NB4 (cell line): ENCODE measurements around the gene PPP1R3A.

Experiments
- DNase-seq: peaks from one replicate; pipeline ENCODE4 v3.0.0; 2010; ENCODE audit warnings: low read depth
- H3K4me3 ChIP-seq: one replicate; pipeline ENCODE4 v1.5.1; 2011; ENCODE audit warnings: mild to moderate bottlenecking, low read depth, low read length, moderate library complexity
- CTCF ChIP-seq: IDR thresholded peaks from one replicate; pipeline ENCODE4 v1.5.1; 2012; ENCODE audit warnings: low read depth, low read length
- MAX ChIP-seq: IDR thresholded peaks from 2 replicates; pipeline ENCODE4 v1.6.1; 2011; ENCODE audit warnings: low read depth, low read length
- MYC ChIP-seq: IDR thresholded peaks from 2 replicates; pipeline ENCODE4 v1.6.1; 2011; ENCODE audit warnings: low read depth, low read length
- POLR2A ChIP-seq: IDR thresholded peaks from 2 replicates; pipeline ENCODE4 v1.6.1; 2011; ENCODE audit warnings: mild to moderate bottlenecking; ENCODE audit not compliant: insufficient read length; ENCODE audit errors: extremely low read depth

Gene PPP1R3A

GRCh38 chr7:113918946-113919345 lies at the start of gene PPP1R3A:
PPP1R3A (minus strand) TSS chr7:113919009; CDS start chr7:113918996, 13 bp downstream.
- no peak within 1 kb of the TSS for H3K4me3 ChIP-seq
- no peak for TF ChIP-seq POLR2A
- TF ChIP-seq MAX = no peak
- no peak for TF ChIP-seq MYC
- no peak for TF ChIP-seq CTCF
- DNase-seq = peak; percentile 8

GRCh38 chr7:113963356-113963755 lies 44.5 kb upstream of the PPP1R3A start:
- TF ChIP-seq CTCF (no peak), POLR2A (no peak)
- DNase-seq = no peak
- no peak overlapping the region for H3K4me3 ChIP-seq

DNA sequence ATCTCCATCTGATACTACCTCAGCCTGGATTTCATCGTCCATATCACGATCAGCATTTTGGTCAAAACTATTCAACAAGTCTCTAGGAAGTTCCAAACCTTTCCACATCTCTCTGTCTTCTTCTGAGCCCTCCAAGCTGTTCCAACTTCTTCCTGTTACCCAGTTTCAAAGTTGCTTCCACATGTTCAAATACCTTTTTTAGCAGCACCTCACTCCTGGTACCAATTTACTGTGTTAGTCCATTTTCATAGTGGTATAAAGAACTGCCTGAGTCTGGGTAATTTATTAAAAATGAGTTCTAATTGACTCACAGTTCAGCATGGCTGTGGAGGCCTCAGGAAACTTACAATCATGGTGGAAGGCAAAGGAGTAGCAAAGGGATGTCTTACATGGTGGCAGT lies 41.1 kb upstream of the PPP1R3A start:
- no peak for DNase-seq
- TF ChIP-seq CTCF = no peak
- no peak overlapping the region for H3K4me3 ChIP-seq

DNA sequence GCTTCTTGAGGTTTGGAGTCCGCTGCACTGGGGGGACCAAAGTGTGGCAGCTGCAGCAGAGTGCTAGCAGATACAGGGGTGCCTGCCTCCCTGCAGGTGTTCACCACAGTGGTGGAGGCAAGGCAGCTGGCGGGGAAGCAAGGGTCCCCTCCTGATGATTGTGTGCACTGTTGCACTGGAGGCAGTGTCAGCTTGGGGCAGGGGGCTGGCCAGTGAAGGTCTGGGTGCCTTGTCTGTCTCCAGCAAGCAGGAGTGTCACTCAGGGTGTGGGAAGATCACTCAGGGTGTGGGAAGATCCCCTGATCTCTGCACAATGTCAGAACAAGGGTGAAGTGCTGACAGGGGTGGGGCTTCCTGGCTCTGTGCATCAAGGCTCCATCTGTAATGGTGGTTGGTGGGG lies 36.3 kb upstream of the PPP1R3A start:
- no peak for DNase-seq
- no peak overlapping the region for H3K4me3 ChIP-seq
- TF ChIP-seq POLR2A (no peak), MAX (no peak), MYC (no peak), CTCF (no peak)

- no peak overlapping the region for H3K4me3 ChIP-seq
- no peak for DNase-seq
- TF ChIP-seq MAX = no peak
- TF ChIP-seq POLR2A = no peak
- TF ChIP-seq CTCF = no peak
These were observed 34.7 kb upstream of the PPP1R3A start for GRCh38 chr7:113953553-113953952.

- no peak for DNase-seq
- TF ChIP-seq MAX = no peak
- TF ChIP-seq MYC = no peak
- no peak for TF ChIP-seq CTCF
- no peak for TF ChIP-seq POLR2A
- H3K4me3 ChIP-seq = no peak overlapping the region
These were observed 26.5 kb upstream of the PPP1R3A start for GRCh38 chr7:113945018-113945938.
